Stimulated activated CD4-positive, alpha-beta T cell treated with anti-CD3 and anti-CD28 coated beads, Interleukin-2, amount 100 ng/mL, for 4 hours (primary cell): ENCODE measurements around the gene SLC8B1.
"Not testable (repeated sequence)": the region's sequence is repeated elsewhere in the genome, so short reads cannot be mapped to it uniquely, and the experiment has no call there.

Source experiments
- DNase-seq: peaks from one replicate; pipeline ENCODE4 v3.0.0-alpha.2; 2020; ENCODE audit warnings: low read depth

SLC8B1 gene

DNA sequence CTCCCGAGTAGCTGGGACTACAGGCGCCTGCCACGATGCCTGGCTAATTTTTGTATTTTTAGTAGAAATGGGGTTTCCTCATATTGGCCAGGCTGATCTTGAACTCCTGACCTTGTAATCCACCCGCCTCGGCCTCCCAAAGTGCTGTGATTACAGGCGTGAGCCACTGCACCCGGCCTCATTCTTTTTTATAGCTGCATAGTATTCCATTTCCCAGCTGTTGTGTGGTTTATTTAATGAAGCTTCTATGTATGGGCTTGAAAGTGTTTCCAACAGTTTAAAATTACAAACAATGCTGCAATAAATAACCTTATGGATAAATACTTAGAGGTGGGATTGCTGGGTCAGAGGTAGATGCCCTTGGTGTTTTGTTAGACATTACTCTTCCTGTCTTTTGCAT, 19.3 kb upstream of the SLC8B1 start:
- not testable (repeated sequence) for DNase-seq

DNA sequence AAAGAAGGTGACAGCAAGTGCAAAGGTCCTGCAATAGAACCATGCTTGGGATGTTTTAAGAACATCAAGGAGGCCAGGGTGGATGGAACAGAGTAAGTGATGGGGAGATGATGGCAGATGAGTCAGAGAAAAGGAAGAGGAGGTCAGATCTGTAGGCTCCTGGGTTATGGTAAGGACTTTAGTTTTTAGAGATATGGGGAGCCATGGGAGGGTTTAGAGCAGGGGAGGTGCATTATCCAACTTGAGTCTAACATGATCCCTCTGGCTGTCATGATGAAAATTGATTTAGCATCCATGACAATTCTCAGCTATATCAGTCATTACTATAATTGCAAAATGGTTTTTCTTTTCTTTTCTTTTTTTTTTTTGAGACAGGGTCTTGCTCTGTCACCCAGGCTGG, 16.2 kb upstream of the SLC8B1 start:
- DNase-seq, result no peak

DNA sequence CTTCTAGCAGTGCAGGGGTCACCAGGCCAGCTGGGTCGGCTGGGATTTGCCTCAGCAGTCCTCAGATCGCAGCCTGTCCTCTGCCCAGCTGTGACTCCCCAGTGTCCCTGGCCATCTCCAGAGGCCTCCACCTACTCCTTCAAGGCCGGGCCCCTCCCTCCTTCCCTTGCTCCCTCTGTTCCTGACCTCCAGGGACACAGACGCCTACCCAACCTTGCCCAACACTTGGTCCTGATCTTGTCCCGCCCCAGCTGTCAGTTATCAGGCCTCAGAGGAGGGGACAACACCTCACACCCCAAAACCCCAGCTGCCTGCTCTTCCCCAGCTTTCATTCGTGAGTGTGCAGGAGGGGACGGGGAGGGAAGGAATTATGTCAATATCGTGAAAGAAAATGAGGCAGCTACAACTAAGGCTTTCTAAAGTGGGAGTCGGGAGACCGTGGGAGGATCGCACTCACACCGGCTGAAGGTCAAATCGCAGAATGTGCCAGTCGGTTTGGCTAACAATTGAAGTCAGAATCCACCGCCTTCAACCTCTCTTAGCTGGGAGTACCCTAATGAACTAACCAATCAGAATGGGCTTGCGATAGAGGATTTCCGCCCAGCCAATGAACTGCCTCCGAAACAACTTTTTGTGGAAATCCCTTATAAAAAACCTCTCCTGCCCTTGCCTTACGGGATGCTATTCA, 14.1 kb upstream of the SLC8B1 start:
- DNase-seq, result no peak

DNA sequence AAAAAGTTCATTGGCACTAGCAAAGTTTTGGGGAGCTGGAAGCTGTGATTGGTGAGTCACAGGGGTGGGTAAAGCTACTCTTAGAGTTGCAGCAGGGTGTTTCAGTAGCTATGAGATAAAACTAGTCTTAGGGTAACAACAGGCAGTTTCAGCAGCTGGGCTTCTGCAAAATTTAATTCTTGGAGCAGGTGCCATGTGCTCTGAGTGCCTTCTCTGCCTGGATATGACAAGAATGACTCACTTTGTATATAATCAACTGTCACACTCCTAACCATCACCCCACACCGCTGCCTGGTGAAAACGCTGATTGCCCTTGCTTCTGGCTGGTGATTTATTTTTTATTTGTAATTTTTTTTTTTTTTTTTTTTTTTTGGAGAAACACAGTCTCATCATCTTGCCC, 13.0 kb upstream of the SLC8B1 start:
- DNase-seq, result no peak

DNA sequence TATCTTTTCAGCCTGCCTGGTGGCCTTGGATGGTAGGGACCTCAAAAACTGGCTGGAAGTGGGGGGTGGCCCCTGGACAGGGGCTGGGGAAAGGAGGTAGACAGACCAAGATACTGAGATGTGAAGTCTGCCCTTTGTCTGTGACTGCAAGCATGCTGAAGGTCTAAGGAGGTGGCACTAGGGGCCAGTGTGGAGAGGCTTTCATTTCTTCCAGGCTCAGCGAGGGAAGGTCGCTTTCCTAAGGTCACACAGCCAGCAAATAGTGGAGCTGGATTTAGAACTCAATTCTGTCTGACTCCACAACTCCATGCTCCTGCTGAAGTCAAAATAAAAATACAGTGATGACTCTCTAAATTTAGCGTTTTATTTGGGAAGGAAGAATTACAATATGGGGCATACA, 12.2 kb upstream of the SLC8B1 start:
- no peak for DNase-seq

DNA sequence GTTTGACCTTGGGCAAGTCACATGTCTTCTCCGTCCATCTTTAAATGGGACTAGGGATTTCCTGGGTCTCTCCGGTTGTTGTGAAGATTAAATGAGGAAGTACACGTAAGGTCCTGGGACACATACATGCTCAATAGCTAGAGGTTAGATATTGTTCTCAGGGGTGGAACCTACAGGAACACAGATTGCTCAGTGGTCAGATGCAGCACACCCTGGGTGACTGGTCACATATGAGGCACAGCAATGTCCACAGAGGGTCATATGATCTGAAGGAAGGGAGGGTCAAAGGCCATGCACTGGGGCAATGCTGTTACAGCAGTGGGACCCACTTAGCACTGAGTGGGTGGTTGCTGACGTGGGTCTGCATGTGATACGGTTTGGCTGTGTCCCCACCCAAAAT, 11.4 kb upstream of the SLC8B1 start:
- no peak for DNase-seq

DNA sequence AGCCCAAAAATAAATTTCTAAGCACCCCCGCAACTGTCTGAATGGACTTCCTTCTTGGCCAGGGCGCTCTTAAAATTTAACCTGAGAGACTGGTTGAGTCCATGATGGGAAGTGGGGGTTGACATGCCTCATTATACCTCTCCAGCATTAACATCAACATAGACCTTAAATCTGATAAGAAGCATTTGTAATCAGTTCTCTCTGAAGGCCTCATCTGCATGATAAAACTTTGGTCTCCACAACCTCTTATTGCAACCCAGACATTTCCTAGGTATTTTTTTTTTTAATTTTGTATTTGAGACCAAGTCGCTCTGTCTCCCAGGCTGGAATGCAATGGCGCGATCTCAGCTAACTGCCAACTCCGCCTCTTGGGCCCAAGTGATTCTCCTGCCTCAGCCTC, 10.4 kb upstream of the SLC8B1 start:
- DNase-seq, result no peak

DNA sequence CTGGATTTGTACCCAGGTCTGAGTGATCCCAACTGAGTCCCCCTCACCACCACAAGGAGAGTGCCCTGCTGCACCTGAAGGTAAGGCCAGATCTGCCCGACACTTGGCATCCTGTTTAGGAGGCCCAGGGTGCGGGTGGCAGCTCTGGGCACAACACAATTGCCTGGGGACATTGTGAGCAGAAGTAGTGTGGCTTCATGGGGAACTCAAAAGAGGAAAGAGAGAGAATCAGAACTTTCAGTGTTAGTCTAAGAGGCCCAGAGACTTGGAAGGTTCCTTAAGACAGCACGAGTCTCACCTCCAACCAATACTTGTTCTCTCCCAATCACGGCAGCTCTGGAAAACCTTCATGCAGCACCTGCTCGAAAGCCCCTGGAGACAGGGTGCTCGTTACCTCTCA, 6.6 kb upstream of the SLC8B1 start:
- DNase-seq, result no peak

DNA sequence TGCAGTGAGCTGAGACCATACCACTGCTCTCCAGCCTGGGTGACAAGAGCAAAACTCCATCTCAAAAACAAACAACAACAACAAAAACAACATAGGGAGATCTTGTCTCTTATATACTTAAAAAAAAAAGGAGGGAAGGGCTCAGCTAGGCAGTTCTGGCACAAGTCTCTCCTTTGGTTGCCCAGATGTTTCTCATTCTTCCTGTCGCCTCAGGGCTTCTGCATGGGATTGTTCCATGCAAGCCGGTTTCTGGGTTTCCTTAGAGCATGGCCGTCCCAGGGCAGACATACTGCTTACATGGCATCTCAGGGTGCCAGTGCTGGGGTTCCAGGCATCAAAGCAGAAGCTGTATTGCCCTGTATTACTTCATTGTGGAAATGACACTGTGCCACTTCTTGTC, 5.2 kb upstream of the SLC8B1 start:
- no peak for DNase-seq

DNA sequence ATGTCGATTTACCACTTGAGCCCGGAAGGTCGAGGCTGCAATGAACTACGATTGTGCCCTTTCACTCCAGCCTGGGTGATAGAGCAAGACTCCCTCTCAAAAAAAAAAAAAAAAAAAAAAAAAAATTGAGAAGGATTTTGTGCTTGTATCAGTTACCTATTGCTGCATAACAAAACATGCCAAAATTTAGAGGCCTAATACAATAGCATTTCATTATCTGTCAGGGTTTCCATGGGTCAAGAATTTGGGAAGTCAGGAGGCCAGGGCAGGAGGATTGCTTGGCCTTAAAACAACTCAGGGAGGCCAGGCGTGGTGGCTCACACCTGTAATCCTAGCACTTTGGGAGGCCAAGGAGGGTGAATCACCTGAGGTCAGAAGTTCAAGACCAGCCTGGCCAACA, 4.6 kb upstream of the SLC8B1 start:
- DNase-seq, result no peak

DNA sequence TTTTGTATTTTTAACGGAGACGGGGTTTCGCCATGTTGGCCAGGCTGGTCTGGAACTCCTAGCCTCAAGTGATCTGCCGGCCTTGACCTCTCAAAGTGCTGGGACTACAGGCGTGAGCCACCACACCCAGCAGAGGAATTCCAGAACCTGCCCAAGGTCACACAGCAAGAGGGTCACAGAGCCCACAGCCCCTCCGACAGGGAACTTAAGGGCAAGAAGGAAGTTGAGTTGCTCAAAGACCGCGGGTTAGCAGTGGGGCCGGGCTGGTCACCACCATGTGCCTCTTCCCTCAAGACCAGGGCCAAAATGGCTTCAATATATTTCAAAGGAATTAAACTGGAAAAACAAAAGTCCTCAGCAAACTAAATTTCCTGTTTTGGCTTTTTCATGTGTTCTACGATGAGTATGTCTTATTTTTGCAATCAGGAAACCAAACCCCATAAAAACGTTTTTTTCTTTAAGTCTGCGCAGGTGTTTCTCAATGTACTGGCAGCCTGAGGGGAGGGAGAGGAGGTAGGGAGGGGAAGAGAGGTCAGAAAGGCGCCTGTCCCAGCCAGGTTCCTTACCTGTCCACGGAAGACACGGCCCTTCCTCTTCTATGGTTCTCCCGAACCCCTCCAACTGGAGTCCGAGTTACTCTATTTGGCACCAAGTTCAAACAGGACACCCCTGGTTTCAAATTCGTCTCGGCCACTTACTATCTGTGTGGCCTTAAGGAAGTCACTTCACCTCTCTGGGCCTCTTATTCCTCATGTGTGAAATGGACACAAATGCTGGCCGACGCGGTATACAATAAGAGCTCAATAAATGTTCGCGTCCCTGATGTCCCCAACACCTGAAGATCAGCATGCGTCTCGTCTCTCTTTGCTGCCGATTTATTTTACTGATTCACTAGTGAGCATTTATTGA, 778 bp downstream of the SLC8B1 start:
- DNase-seq, result no peak

DNA sequence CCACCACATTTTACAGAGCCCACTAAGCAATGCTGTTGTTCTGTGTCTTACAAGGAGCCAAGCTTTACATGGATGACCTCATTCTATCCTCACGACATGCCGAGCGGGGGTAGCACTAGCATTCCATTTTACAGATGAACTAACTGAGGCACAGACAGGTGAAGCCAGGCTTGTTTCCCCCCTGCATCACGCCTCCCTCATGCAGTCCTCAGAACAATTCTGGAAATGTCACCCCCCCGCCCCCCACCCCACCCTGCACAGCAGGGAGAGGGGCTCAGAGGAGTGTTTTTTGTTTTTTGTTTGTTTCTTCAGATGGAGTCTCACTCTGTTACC, 1.5 kb downstream of the SLC8B1 start:
- DNase-seq, result no peak

DNA sequence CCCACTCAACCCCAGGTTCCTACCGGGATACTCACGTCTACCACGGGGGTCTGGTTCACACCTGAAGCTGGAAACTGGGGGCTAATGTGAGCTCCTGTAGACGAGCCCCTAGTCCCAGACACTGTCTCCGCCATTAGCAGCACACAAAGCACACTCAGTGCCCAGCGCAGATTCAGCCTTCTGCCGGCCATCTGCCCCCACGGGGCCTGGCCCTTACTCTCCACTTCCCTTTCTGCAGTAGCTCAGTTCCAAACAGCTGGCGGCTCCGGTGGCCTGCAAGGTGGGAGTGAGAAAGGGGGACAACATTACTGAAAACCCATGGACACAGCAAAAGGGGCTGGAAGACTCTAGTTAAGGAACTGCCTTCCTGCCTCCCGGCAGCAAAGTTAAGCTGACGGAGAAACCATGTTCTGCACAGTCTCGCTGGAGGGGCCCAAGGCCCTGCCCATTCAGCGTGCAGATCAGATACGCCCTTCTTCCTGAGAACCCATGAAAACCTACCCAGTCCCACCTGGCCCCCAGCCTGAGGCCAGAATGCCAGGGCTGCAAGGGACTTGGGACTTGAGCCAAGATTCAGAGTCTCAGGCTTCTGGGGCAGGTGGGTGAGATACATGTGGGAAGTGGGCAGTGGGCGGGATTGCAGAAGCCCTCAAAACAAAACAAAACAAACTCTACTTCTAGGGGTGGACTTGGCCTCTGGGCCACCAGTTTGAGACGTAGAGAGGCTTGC, 2.1 kb downstream of the SLC8B1 start:
- DNase-seq, result no peak

DNA sequence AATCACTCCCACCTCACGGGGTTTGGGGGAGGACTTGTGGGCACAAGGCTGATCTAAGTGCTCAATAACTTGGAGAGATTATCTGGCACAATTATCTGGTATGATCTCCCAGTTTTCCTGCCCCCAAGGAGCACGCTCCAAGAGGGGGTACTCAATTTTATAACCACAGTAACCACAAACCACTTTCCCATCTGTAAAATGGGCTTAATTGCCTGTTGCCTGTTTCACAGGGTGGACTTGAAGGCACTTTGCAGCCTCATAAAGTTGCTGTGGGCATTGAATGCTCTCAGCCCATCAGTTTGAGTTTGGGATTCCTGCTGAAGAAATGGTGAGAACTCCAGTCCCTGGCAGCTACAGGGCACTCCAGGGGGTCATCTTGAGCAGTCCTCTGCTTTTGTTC, 4.4 kb downstream of the SLC8B1 start:
- DNase-seq, result no peak

DNA sequence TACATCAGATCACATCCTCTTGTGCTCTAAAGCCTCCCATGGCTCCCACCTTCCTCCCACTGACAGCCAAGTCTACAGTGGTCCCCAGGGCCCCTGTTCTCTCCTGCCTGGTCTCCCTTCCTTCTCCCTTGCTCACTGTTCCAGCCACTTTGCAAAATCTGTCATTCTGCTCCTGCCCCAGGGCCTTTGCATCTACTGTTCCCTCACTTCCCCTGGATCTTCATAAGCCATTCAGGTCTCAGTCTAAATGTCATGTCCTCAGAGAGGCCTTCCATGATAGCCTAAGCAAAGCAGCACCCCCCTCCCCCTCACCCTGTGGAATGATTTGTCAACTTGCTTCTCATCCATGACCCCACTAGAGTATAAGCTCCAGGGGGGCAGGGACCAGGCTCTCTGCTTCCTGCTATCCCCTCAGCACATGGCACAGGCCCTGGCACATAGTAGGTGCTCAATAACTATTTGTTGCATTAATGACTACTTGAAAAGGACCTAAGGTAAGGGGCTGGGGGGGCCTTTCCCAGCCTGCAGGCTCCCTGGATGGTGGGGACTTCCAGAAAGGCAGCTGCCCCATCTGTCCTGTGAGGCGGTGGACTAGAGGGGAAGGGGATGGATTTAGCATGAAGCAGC, 5.0 kb downstream of the SLC8B1 start:
- DNase-seq, result no peak

DNA sequence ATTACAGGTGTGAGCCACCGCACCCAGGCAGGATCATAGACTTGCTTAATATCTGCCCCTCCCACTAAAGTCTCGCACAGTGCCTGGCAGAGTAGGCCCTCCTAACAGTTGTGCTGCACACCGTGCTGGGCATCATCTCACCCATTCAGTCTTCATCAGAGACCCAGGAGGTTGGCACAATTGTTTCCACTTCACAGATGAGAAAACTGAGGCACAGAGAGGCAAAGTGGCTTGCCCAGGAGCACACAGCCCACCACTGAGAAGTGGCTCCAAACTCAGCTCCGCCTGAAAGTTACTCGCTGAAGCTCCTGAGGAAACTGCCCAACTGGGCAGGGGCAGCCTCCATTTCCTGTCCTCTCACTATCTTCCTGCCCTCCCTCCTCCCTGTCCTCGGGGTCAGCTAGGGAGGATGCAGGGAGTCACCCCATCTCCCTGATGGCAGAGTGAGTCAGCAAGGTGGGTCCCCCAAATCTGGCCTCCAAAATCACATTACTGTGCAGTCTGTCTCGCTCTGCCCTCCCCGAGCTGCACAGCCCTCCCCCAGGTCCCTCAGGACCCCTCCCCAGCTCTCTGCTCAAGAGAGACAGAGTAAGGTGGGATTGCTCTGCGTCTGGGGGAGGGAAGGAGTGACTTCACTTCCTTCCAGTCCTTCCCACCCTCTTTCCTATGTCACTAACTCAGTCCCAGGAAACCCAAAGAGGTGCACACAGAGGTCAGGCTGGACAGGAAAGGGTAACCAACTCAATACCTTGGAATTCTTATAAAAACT, 5.7 kb downstream of the SLC8B1 start:
- no peak for DNase-seq

DNA sequence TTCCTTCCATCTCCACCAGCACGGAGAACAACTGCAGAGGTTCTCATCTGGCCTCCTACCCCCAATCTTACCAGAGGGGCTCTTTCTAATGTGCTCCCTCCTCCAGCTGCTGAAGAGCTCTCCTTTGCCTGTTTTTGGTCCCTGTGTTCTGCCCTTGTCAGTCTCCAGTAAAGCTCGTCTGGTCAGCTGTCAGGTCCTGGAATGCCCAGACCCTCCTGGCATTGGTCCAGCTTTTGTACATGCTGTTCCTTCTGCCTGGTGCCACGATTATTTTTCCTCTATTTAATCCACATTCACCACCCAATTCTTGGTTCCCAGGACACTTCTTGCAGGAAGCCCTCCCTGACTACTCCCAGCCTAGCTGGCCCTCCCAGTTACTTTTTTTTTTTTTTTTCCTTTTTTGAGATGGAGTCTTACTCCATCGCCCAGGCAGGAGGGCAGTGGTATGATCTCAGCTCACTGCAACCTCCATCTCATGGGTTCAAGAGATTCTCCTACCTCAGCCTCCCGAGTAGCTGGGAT, 6.5 kb downstream of the SLC8B1 start:
- no peak for DNase-seq

DNA sequence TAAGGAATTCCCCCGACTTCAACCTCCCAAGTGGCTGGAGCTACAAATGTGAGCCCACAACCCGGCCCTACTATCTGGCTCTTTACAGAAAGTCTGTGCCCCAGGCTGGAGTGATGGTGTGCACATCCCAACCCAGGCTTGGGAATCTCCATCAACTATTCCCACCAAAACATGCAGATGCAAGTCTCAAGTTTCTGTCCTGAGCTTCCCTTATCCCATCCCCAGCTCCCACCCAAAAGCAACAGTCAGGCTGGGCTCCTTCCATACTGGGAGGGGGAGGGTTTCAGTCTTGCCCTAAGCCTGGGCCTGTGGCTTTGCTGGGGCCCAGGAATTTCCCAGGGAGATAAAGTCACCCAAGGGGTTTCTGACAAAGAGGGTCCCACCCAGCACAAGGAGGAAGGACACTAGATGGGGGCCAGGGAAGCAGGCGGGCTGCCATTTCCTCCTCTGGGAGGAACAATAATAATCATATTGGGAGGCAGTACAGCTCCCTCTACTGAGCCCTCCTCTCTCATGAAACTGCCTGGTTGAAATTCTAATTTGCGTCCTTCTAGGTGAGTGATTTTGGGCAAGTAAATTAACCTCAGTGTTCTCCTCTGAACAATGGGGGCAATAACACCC, 8.0 kb downstream of the SLC8B1 start:
- no peak for DNase-seq

DNA sequence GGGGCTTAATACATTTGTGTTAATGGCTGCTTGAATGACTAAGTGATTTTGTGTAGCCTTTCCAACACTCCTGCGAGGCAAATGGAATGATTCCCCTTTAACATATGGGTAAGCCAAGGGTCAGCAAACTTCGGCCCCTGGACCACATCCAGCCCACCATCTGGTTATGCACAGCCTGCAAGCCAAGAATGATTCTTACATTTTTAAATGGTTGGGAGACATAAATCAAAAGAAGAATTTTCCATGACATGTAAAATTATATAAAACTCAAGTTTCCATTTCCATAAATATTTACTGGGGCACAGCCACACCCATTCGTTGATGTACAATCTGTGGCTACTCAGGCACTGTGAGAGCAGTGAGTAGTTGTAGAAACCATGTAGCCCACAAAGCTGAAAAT, 9.0 kb downstream of the SLC8B1 start:
- DNase-seq, result no peak

DNA sequence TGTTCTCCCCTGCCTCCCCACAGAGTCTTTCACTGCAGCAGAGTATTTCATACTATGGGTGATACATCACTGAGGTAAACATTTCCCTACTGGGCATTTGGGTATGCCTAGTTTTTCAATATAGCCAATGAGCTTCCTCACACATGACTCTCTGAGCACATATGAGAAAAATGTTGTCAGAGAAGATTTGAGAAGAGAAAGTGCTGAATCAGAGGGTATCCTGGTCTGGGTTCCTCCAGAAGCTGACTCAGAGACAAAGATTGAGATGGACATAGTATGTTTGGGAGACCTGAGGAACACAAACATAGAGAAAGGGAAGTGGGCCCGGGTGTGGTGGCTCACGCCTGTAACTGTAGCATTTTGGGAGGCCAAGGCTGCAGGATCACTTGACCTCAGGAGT, 12.6 kb downstream of the SLC8B1 start:
- no peak for DNase-seq

DNA sequence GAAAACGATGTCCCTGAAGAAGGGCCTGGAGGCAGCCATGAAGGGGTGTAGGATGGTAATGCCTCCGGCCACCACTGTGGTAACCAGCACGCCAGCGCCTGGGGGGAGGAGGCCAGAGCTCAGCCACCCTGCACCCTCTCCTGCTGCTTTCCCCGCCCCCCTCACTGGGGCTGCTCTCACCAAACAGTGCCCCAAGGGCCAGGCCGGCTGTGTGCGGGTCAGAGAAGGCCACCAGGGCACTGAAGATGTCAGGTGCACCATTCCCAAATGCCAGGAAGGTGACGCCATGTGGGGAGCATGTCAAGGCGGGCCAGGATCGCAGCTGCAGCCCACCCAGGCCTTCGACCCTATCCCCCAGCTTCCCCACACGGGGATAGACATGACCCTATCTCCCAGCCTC, 14.5 kb downstream of the SLC8B1 start:
- no peak for DNase-seq
